Naive thymus-derived CD4-positive, alpha-beta T cell (primary cell): ENCODE measurements around the gene PPIB. TPM values are rescaled to one million over a fixed set of nuclear protein-coding genes. Genes with fewer than 3 reads are reported as not detected.

Experiments used
- ATAC-seq: fragments of 150-1000 bp; cut with Tn5 transposase; 2 replicates; pipeline ENCODE4 v1.10.0; 2021; ENCODE audit warnings: mild to moderate bottlenecking, moderate library complexity
- CTCF ChIA-PET: fragments of 350-600 bp; sonication (Branson Sonifier 250); formaldehyde crosslinking; loops from one replicate; lab custom pipeline; 2021; ENCODE audit warnings: antibody characterized with exemption; lab: Charles Lee
- POLR2A ChIA-PET: fragments of 350-600 bp; sonication (Branson Sonifier 250); formaldehyde crosslinking; loops from one replicate; lab custom pipeline; 2021; ENCODE audit warnings: antibody characterized with exemption, inconsistent platforms; lab: Charles Lee
- DNase-seq, 9 donors: peaks; one replicate each; pipeline versions ENCODE4 v3.0.0 to v3.0.0-alpha.2; 2020 to 2022; ENCODE audit warnings: mixed read lengths in 1 of 9
- H3K27ac ChIP-seq: one replicate; pipeline ENCODE4 v1.7.0; 2013; ENCODE audit warnings: mild to moderate bottlenecking, low read depth, low read length, moderate library complexity
- H3K27me3 ChIP-seq, 2 donors: one replicate each; pipeline ENCODE4 v1.7.0; 2013; ENCODE audit warnings: low read length in 2 of 2, mild to moderate bottlenecking in 2 of 2, moderate library complexity in 2 of 2; ENCODE audit not compliant: control insufficient read depth in 2 of 2, insufficient read depth in 2 of 2
- H3K36me3 ChIP-seq, 3 experiments: 1 replicate in 2 of 3; 2 replicates in 1 of 3; pipeline ENCODE4 v1.7.0; 2013; ENCODE audit warnings: low read length in 3 of 3, mild to moderate bottlenecking in 3 of 3, moderate library complexity in 1 of 3; ENCODE audit not compliant: insufficient read depth in 3 of 3, control insufficient read depth in 2 of 3
- H3K4me1 ChIP-seq, 2 donors: one replicate each; pipeline ENCODE4 v1.7.0; 2013; ENCODE audit warnings: low read length in 2 of 2, mild to moderate bottlenecking in 2 of 2, moderate library complexity in 1 of 2; ENCODE audit not compliant: control insufficient read depth in 2 of 2, insufficient read depth in 2 of 2
- H3K4me3 ChIP-seq: 2 replicates; pipeline ENCODE4 v1.7.0; 2013; ENCODE audit warnings: mild to moderate bottlenecking, low read length
- H3K9me3 ChIP-seq, 3 experiments: 1 replicate in 2 of 3; 2 replicates in 1 of 3; pipeline ENCODE4 v1.7.0; 2013; ENCODE audit warnings: low read length in 3 of 3; ENCODE audit not compliant: control insufficient read depth in 2 of 3
- H3K27ac Mint-ChIP-seq, 9 donors: one replicate each; pipeline ENCODE4 v1.8.0; 2020 to 2022; ENCODE audit warnings: mixed read lengths in 9 of 9, mild to moderate bottlenecking in 8 of 9, moderate library complexity in 5 of 9, inconsistent platforms in 2 of 9
- H3K27me3 Mint-ChIP-seq, 5 donors: one replicate each; pipeline ENCODE4 v1.8.0; 2021 to 2022; ENCODE audit warnings: mixed read lengths in 5 of 5, mild to moderate bottlenecking in 1 of 5
- H3K36me3 Mint-ChIP-seq, 5 donors: one replicate each; pipeline ENCODE4 v1.8.0; 2020 to 2022; ENCODE audit warnings: mixed read lengths in 5 of 5, mild to moderate bottlenecking in 3 of 5, inconsistent platforms in 1 of 5
- H3K4me1 Mint-ChIP-seq, 7 donors: one replicate each; pipeline ENCODE4 v1.8.0; 2020 to 2022; ENCODE audit warnings: mixed read lengths in 7 of 7, mild to moderate bottlenecking in 3 of 7, inconsistent platforms in 1 of 7
- H3K4me3 Mint-ChIP-seq, 10 donors: one replicate each; pipeline ENCODE4 v1.8.0; 2020 to 2022; ENCODE audit warnings: mild to moderate bottlenecking in 10 of 10, mixed read lengths in 10 of 10, moderate library complexity in 6 of 10, inconsistent platforms in 2 of 10
- H3K9me3 Mint-ChIP-seq, 11 donors: one replicate each; pipeline ENCODE4 v1.8.0; 2020 to 2022; ENCODE audit warnings: mixed read lengths in 11 of 11, mild to moderate bottlenecking in 4 of 11, inconsistent platforms in 1 of 11, moderate library complexity in 1 of 11
- intact Hi-C, 2 donors: fragments of 100-400 bp; cut with micrococcal nuclease; formaldehyde crosslinking; loops; one replicate each; pipeline ENCODE4 v1.15.1; 2023
- polyA plus RNA-seq, 2 donors: library from polyadenylated mRNA; unstranded; fragments of 300-500 nt; fragmentation: Illumina TruSeq; gene quantifications; one replicate each; pipeline ENCODE4 v1.2.3, GENCODE V29; 2021
- total RNA-seq, 6 experiments: library from RNA in 5 of 6; stranded (reverse) in 5 of 6; gene quantifications; 1 replicate in 5 of 6; 2 replicates in 1 of 6; pipeline ENCODE4 v1.2.3 and lab custom pipeline; 2021 to 2026

PPIB gene
- total and polyA plus RNA-seq, 7 experiments from 2014 or later: 160 to 557 (median 190) TPM

GRCh38 chr15:64144565-64145281 lies 18.1 kb downstream of the PPIB start:
- Histone ChIP-seq H3K27ac (no peak overlapping the region), H3K9me3 (no peaks in the 10 kb centered on the region), H3K4me1 (peaks cover 0 to 4% of the 10 kb centered on the region in 2 donors), H3K27me3 (no peaks in the 10 kb centered on the region), H3K4me3 (no peak overlapping the region), H3K36me3 (peaks cover 0 to 35% (median 0%) of the 10 kb centered on the region in 3 experiments)
- ATAC-seq: no peak
- Mint-ChIP-seq H3K4me3 (no peak overlapping the region), H3K27me3 (peaks cover 0 to 5% (median 0%) of the 10 kb centered on the region in 5 donors), H3K27ac (peak overlapping the region in 1 of 9 donors; percentile 16), H3K9me3 (no peaks in the 10 kb centered on the region), H3K36me3 (peaks cover 0 to 22% (median 9%) of the 10 kb centered on the region in 5 donors), H3K4me1 (peaks cover 5 to 9% (median 6%) of the 10 kb centered on the region in 7 donors)
- ChIA-PET CTCF (interaction anchor here (0.9 kb wide), 1 partner anchor 8 kb away, joined by 5 read pairs; no protein-coding TSS in a partner anchor), POLR2A (interaction anchor here (0.7 kb wide), 1 partner anchor 18 kb away, joined by 3 read pairs; the partner anchor contains the start of gene PPIB)
- no peak for DNase-seq
- intact Hi-C loops: no loop called here

DNA sequence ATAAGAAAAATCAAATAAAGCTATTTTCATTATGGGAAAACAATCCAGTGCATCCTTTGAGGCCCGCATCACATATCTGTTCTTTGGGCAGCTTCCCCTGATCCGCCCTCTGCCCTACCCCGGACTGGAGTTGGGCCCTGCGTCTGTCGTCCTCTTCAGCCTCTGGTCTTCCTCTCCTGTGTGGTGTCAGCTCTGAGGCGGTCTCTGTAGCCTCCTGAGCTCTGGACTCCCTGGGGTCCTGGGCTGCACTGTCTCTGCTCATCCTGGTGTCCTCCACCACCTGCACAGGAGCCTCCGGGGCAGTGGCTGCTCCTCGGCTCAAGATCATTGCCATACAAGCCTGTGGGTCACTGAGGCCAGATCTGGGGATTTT lies 18.6 kb downstream of the PPIB start:
- H3K27ac ChIP-seq: no peak overlapping the region
- no peaks in the 10 kb centered on the region for H3K9me3 ChIP-seq
- ATAC-seq (no peak), DNase-seq (no peak)
- Mint-ChIP-seq H3K4me1 (peaks cover 0 to 4% (median under 1%) of the 10 kb centered on the region in 7 donors), H3K27me3 (no peaks in the 10 kb centered on the region), H3K36me3 (peaks cover 0 to 22% (median 7%) of the 10 kb centered on the region in 5 donors), H3K27ac (peak overlapping the region in 1 of 9 donors; percentile 71), H3K9me3 (no peaks in the 10 kb centered on the region), H3K4me3 (no peak overlapping the region)
- H3K4me1 ChIP-seq: no peaks in the 10 kb centered on the region
- H3K36me3 ChIP-seq: peaks cover 0 to 35% (median 0%) of the 10 kb centered on the region in 3 experiments
- CTCF ChIA-PET: interaction anchor here (0.9 kb wide), 1 partner anchor 9 kb away, joined by 5 read pairs; no protein-coding TSS in a partner anchor
- H3K4me3 ChIP-seq: no peak overlapping the region
- POLR2A ChIA-PET: interaction anchor here (0.5 kb wide), 1 partner anchor 45 kb away, joined by 4 read pairs; no protein-coding TSS in a partner anchor
- intact Hi-C loops: no loop called here
- no peaks in the 10 kb centered on the region for H3K27me3 ChIP-seq

- Mint-ChIP-seq H3K36me3 (peaks cover 0 to 25% (median 10%) of the 10 kb centered on the region in 5 donors), H3K27ac (no peak overlapping the region), H3K27me3 (no peaks in the 10 kb centered on the region), H3K9me3 (no peaks in the 10 kb centered on the region), H3K4me3 (no peak overlapping the region), H3K4me1 (peaks cover 0 to 1% (median 0%) of the 10 kb centered on the region in 7 donors)
- POLR2A ChIA-PET: no interaction called here
- no peaks in the 10 kb centered on the region for H3K4me1 ChIP-seq
- no peak for DNase-seq
- no peaks in the 10 kb centered on the region for H3K27me3 ChIP-seq
- peaks cover 0 to 42% (median 2%) of the 10 kb centered on the region in 3 experiments for H3K36me3 ChIP-seq
- H3K9me3 ChIP-seq: no peaks in the 10 kb centered on the region
- no peak overlapping the region for H3K4me3 ChIP-seq
- ATAC-seq: no peak
- CTCF ChIA-PET: interaction anchor here (0.6 kb wide), 1 partner anchor 584 kb away, joined by 3 read pairs; no protein-coding TSS in a partner anchor
- intact Hi-C loops: no loop called here
- H3K27ac ChIP-seq: no peak overlapping the region
Observed at GRCh38 chr15:64143276-64143675, 19.5 kb downstream of the PPIB start.

GRCh38 chr15:64141798-64142512 lies 20.9 kb downstream of the PPIB start:
- Histone ChIP-seq H3K27me3 (no peaks in the 10 kb centered on the region), H3K36me3 (peaks cover 0 to 55% (median 6%) of the 10 kb centered on the region in 3 experiments), H3K9me3 (no peaks in the 10 kb centered on the region), H3K4me3 (no peak overlapping the region), H3K27ac (no peak overlapping the region), H3K4me1 (no peaks in the 10 kb centered on the region)
- Mint-ChIP-seq H3K27ac (peak overlapping the region in 1 of 9 donors; percentile 7), H3K27me3 (no peaks in the 10 kb centered on the region), H3K36me3 (peaks cover 0 to 32% (median 15%) of the 10 kb centered on the region in 5 donors), H3K9me3 (no peaks in the 10 kb centered on the region), H3K4me1 (peaks cover 0 to 5% (median 0%) of the 10 kb centered on the region in 7 donors), H3K4me3 (no peak overlapping the region)
- DNase-seq: no peak
- POLR2A ChIA-PET: interaction anchor here (0.6 kb wide), 1 partner anchor 34 kb away, joined by 4 read pairs; no protein-coding TSS in a partner anchor
- intact Hi-C loops: no loop called here
- CTCF ChIA-PET: interaction anchor here (1.0 kb wide), 1 partner anchor 12 kb away, joined by 3 read pairs; no protein-coding TSS in a partner anchor
- ATAC-seq: no peak

DNA sequence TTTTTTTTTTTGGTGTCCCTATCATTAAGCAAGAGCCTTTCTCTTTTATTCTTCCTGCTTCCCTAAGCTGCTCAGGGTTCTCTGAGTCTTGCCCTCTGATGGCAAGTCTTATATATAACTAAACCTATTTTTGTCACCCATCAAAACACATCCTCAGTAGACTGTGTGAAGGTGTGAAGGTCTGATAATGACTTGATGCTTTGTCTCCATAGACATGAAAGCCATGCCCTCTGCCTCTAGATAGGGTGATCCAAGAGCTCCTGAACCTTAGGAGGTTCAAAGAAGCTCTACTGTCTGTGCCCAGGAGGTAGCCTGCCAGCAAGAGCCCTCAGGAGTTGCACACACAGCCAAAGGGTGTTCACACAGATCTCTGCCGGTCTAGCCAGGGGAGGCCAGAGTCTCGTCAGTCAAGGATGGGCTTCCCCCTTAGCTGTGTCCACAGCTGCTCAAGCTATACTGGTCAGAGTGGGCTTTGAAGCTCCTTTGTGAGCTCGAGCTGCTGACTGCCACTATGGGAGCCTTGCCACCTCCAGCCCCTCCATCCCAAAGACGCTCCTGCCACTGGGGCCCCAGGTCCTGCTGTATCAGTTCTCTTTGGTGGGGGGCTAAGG lies 24.4 kb downstream of the PPIB start:
- Mint-ChIP-seq H3K36me3 (peaks cover 0 to 33% (median 16%) of the 10 kb centered on the region in 5 donors), H3K27me3 (no peaks in the 10 kb centered on the region), H3K27ac (no peak overlapping the region), H3K4me1 (peaks cover 0 to 5% (median 0%) of the 10 kb centered on the region in 7 donors), H3K9me3 (no peaks in the 10 kb centered on the region), H3K4me3 (no peak overlapping the region)
- peaks cover 4 to 78% (median 13%) of the 10 kb centered on the region in 3 experiments for H3K36me3 ChIP-seq
- ChIA-PET POLR2A (no interaction called here), CTCF (no interaction called here)
- H3K4me3 ChIP-seq: no peak overlapping the region
- no peak overlapping the region for H3K27ac ChIP-seq
- H3K9me3 ChIP-seq: no peaks in the 10 kb centered on the region
- intact Hi-C loops: no loop called here
- H3K27me3 ChIP-seq: no peaks in the 10 kb centered on the region
- no peak for DNase-seq
- no peaks in the 10 kb centered on the region for H3K4me1 ChIP-seq
- no peak for ATAC-seq

DNA sequence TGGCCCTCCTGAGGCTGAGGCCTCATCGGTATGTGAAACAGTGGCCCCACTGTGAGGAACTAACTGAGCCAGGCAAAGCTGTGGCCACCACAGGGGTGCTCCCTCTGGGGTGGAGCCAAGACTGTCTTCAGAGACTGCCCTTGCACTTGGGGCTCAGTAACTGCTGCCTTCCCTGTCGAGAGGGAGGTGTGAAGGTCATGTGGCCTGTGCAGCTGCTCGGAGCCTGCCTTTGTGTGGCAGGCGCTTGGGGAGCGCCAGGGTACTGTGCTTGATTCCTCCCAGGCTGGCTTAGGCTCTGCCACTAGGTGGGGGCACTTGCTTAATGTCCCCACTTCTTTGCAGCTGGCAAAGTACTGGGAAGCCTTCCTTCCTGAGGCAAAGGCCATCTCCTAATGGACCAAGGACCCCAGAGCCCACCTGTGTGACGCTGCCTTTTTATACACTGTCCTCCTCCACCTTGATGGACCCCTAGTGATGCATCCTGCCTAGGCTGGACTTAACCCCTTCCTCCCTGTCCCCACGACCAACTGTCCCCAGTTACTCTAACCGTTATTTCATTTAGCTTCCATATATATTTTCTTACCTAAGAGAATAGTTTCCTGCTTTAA lies 25.5 kb downstream of the PPIB start:
- no peaks in the 10 kb centered on the region for H3K27me3 ChIP-seq
- ATAC-seq: peak; percentile 42
- H3K4me1 ChIP-seq: no peaks in the 10 kb centered on the region
- no peak overlapping the region for H3K27ac ChIP-seq
- H3K9me3 Mint-ChIP-seq: no peaks in the 10 kb centered on the region
- peaks cover 0 to 5% (median 0%) of the 10 kb centered on the region in 7 donors for H3K4me1 Mint-ChIP-seq
- intact Hi-C loops: loop anchor here in 1 of 2 donors (2.0 kb wide), 1 partner anchor 15 kb away; no protein-coding TSS in a partner anchor
- ChIA-PET CTCF (no interaction called here), POLR2A (no interaction called here)
- H3K36me3 ChIP-seq: peaks cover 12 to 76% (median 17%) of the 10 kb centered on the region in 3 experiments
- H3K9me3 ChIP-seq: no peaks in the 10 kb centered on the region
- DNase-seq: no peak
- no peak overlapping the region for H3K4me3 ChIP-seq
- peaks cover 0 to 40% (median 15%) of the 10 kb centered on the region in 5 donors for H3K36me3 Mint-ChIP-seq
- no peaks in the 10 kb centered on the region for H3K27me3 Mint-ChIP-seq
- no peak overlapping the region for H3K4me3 Mint-ChIP-seq
- no peak overlapping the region for H3K27ac Mint-ChIP-seq
